GM12892 (cell line): ENCODE measurements around the gene ZCCHC8.
"Not testable (repeated sequence)": the region's sequence is repeated elsewhere in the genome, so short reads cannot be mapped to it uniquely, and the experiment has no call there.

ENCODE experiments used
- DNase-seq: peaks from one replicate; pipeline ENCODE4 v3.0.0; 2011; ENCODE audit not compliant: insufficient read length
- FAIRE-seq: peaks from 2 replicates; lab custom pipeline; 2011; peaks lifted over from hg19 to GRCh38; lab: Jason Lieb, UNC
- POLR2A ChIP-seq: IDR thresholded peaks from 2 replicates; pipeline ENCODE4 v1.6.1; 2011; ENCODE audit warnings: low read depth, low read length, control low read depth
- POLR2AphosphoS5 ChIP-seq: IDR thresholded peaks from 2 replicates; pipeline ENCODE4 v1.6.1; 2011; ENCODE audit warnings: low read depth, low read length, control low read depth
- TAF1 ChIP-seq: IDR thresholded peaks from 2 replicates; pipeline ENCODE4 v1.6.1; 2011; ENCODE audit warnings: low read depth, mild to moderate bottlenecking, control low read depth, low read length, borderline replicate concordance

Gene ZCCHC8

DNA sequence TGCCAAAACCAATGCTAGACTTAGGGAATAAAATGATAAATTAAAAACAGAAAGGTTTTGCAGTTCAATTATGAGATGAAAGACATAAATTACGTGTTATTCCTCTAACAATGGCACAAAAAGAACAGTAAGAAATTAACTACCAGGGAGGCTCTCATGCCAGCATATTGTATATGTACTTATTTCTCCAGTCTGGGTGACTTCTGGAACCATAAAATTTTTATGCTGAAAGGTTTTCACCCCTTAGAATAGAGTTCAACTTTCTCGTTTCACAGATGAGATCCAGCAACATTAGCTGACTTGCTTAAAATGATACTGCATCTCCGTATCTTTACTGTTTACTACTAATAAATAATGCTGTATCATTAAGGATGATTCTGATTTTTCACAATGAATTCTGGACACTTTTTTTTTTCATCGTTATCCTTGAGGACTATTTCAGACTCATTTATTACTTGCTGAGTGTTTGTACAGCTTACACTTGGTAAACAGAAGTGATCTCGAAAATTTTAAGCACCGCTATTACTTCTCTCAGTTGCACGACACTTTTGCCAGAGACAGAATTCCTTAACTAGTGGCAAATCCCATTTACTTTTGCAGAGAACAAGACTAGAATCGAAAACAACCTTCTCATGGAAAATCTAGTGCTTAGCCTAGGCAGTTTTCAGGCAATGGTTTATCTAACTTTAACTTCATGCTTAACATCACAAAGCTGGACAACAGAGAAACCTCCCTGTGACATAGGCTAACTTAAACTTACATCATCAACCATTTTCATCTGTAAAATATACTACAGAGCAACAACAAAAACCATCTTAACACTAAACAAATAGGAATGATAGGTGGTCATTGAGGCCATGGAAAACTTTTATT lies 23.4 kb upstream of the ZCCHC8 start:
- FAIRE-seq, result no peak
- TF ChIP-seq TAF1 (no peak), POLR2AphosphoS5 (no peak), POLR2A (peak; percentile 29; the same call in 1 of the 2 replicates)
- no peak for DNase-seq

DNA sequence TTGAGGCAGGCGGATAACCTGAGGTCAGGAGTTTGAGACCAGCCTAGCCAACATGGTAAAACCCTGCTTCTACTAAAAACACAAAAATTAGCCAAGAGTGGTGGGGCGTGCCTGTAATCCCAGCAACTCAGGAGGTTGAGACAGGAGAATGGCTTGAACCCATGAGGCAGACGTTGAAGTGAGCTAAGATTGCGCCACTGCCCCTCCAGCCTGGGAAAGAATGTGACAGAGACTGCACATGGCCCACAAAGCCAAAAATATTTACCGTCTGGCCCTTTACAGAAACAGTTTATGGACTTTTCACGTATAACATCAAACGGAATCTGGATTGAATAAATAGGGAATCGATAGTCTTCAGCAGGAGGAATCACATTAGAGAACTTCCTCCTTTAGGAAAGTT lies 22.5 kb upstream of the ZCCHC8 start:
- TF ChIP-seq POLR2AphosphoS5, result 0 out of 2 replicates have a peak, but pooled peaks have one; percentile 28
- TF ChIP-seq TAF1, result no peak
- FAIRE-seq, result no peak
- no peak for DNase-seq

DNA sequence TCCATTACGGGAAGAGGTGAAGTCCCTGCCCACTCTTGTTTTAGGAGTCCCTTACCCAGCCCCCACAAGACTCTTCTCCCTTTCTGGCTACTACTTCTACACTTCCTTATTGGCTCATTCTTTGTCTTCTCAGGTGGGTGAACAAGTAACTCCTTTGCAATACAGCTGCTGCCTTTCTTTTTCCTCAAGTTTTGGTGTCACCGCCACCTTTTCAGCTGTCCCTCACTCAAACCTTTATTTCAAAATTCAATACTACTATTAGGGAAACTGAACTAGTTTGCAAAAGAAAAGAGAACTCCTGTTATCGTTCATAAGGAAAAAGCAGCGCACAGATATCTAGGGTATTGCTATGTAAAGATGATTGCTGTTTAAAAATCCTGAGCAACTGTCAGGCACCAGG lies 19.9 kb upstream of the ZCCHC8 start:
- TF ChIP-seq POLR2A (no peak), POLR2AphosphoS5 (no peak), TAF1 (no peak)
- DNase-seq (no peak), FAIRE-seq (no peak)

DNA sequence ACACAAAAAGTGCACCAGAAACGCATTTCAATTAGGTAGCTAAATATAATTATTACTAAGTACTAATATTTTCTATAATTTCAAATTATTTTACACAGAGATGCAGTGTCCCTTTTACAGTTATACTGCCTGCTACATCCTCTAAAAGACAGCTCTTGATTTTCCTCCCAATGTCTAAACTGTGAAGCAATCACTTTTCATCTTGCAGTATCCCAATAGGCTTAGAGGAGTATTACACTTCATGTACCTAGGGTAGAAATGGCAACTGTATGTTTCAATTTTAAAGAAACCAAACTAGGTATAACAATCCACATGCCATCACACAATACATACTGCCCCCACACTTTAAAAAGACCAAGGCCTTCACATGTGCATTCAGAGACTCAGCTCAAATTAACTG lies 18.7 kb upstream of the ZCCHC8 start:
- DNase-seq (no peak), FAIRE-seq (no peak)
- TF ChIP-seq TAF1 (no peak), POLR2AphosphoS5 (0 out of 2 replicates have a peak, but pooled peaks have one; percentile 27), POLR2A (no peak)

DNA sequence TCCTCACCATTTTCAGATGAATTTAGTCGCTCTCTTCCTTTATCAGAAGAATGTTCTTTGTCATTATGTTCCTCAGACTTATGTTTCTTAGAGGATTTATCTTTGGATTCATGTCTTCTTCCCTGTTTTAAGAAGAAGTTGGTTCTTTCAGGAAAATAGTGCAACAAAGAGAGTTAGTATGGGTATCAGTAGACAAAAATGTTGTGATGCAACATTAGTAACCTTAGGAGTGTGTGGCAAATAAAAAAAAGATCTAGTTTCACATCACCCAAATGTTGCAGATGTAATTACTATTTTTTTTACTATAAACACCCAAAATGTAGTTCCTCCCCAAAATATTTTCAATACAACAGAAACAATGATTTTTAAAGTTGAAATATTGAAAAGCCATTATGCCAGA lies 18.2 kb upstream of the ZCCHC8 start:
- no peak for TF ChIP-seq POLR2AphosphoS5
- TF ChIP-seq TAF1, result no peak
- TF ChIP-seq POLR2A, result no peak
- DNase-seq (no peak), FAIRE-seq (no peak)

DNA sequence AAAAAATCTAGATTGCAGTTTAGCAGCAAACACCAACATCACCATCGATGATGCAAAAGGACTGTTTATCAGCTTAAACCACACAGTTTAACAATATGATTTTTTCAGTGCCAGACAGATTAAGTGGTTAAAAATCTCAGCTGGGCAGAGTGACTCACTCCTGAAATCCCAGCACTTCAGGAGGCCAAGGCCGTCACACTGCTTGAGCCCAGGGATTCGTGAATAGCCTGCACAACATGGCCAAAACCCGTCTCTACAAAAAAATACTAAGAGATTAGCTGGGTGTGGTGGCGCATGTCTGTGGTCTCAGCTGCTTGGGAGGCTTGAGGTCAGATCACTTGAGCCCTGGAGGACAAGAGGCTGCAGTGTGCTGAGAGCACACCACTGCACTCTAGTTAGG lies 17.1 kb upstream of the ZCCHC8 start:
- DNase-seq (no peak), FAIRE-seq (no peak)
- TF ChIP-seq POLR2AphosphoS5 (no peak), TAF1 (no peak), POLR2A (no peak)

DNA sequence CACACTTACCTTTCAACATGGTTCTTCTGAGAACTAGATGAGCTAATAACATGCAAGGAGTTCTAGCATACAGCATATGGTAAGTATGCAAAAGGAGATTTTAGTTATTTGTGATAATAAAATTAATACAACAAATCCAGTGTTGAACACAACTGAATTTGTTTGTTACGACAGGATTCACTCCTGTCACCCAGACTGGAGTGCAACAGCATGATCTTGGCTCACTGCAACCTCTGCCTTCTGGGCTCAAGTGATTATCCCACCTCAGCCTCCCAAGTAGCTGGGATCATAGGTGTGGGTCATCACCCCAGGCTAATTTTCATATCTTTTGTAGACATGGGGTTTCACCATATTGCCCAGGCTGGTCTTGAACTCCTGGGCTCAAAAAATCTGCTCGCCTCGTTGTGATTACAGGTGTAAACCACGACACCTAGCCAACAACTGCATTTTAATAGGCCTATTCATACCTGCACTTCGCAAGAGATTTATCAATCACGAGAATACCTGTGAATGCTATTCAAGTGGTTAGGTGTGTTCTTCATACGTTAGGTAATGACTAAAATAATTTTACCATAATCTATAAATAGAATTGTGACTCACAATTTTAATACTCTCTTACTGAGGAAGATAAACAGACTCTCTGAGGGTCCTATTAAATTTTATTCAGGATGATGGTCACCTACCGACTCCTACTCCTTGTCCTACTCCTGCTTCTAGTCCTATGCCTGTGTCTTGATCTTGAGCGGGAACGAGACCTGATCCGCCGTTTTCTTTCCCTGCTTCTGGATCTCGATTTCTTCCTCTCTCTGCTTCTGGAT lies 16.0 kb upstream of the ZCCHC8 start:
- FAIRE-seq (no peak), DNase-seq (no peak)
- TF ChIP-seq TAF1 (no peak), POLR2A (peak; percentile 54)

DNA sequence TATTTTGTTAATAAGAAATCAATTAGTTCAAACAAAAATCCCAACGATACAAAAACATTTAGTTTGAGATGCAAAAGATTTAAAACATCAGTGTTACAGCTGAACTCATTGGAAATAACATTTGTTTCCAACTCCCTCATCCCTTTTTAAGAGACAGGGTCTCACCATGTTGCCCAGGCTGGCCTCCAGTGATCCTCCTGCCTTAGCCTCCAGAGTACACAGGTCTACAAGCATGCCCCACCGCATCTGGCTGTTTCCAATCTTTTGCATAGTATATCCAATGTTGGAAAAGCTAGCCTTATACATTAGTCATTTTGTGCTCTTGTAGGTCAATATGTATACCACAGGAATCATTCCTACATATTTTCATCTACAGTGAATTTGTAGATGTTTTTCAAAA lies 14.5 kb upstream of the ZCCHC8 start:
- TF ChIP-seq POLR2A (no peak), POLR2AphosphoS5 (peak; percentile 65)
- FAIRE-seq (no peak), DNase-seq (no peak)

DNA sequence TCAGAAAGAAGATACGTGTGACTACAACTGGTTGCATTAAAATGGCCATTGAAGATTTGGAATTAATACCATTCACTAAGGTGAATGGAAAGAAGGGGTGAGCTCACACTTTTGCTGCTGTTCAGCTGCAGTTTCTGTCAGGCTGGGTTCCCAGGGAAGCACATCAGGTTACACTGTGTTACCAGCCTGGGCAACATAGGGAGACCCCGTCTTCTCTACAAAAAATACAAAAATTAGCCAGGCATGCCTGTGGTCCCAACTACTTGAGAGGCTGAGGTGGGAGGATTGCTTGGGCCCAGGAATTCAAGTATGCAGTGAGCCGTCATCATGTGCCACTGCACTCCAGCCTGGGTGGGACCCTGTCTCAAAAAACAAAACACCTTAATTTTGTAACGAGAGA lies 12.9 kb upstream of the ZCCHC8 start:
- DNase-seq (no peak), FAIRE-seq (no peak)
- TF ChIP-seq TAF1, result no peak
- 0 out of 2 replicates have a peak, but pooled peaks have one; percentile 29 for TF ChIP-seq POLR2A
- TF ChIP-seq POLR2AphosphoS5, result 0 out of 2 replicates have a peak, but pooled peaks have one; percentile 34

DNA sequence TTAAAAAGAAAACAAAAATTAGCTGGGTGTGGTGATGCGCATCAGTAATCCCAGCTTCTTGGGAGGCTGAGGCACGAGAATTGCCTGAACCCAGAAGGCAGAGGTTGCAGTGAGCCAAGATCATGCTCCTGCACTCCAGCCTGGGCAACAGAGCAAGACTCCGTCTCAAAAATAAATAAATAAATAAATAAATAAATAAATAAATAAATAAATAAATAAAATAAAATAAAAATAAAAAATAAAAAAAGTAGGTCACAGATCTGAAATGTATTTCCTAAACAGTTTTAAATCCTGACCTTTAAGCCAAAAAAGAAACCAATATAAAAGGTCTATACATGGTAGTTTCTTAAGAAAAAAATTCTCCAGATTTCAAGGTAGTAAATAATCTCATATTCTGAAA lies 12.3 kb upstream of the ZCCHC8 start:
- not testable (repeated sequence) for DNase-seq, FAIRE-seq

DNA sequence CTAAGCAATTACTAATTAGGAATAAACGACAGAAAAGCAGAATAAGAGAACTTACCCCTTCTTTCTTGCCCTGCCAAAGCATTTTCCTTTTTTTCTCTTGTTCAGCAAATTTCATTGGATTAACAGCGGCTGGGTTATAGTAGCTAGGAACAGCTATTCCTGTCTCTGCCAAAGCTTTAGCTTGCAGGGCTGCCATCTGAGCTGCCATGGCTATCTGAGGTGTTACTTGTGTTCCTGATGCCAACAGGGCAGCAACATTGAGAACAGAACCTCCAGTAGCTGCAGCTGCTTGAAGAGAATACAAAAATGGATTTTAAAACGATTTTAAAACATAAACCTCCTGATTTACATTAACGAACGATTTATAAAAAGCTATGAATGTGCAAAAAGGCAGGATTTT lies 7.4 kb upstream of the ZCCHC8 start:
- no peak for TF ChIP-seq POLR2A
- no peak for TF ChIP-seq TAF1
- TF ChIP-seq POLR2AphosphoS5, result no peak

More for the DNA sequence above, 7.4 kb upstream of the ZCCHC8 start:
- DNase-seq, result no peak
- FAIRE-seq, result no peak
